Esophagus muscularis mucosa (tissue), 4 donors: Measurements from ENCODE around the gene SSBP2. TPM values are rescaled to one million over a fixed set of nuclear protein-coding genes. Genes with fewer than 3 reads are reported as not detected.

Experiments
- DNase-seq: peaks from one replicate; pipeline ENCODE4 v3.0.0-alpha.2; 2017; ENCODE audit errors: extremely low spot score
- H3K27ac ChIP-seq, 4 donors: fragments of 200-600 bp; sonication (generic); replicated peaks in 1 of 4; 1 replicate in 3 of 4; 2 replicates in 1 of 4; pipeline ENCODE4 v1.5.1; 2016 to 2019; ENCODE audit warnings: mild to moderate bottlenecking in 1 of 4
- H3K27me3 ChIP-seq, 4 donors: fragments of 200-600 bp; sonication (generic); one replicate each; pipeline versions ENCODE4 v1.5.1 to v1.6.0; 2016 to 2019
- H3K36me3 ChIP-seq, 4 donors: fragments of 200-600 bp; sonication (generic); one replicate each; pipeline ENCODE4 v1.5.1; 2016 to 2019
- H3K4me1 ChIP-seq, 4 donors: fragments of 200-600 bp; sonication (generic); one replicate each; pipeline ENCODE4 v1.5.1; 2016 to 2019
- H3K4me3 ChIP-seq, 4 donors: fragments of 200-600 bp; sonication (generic); 1 replicate in 2 of 4; 2 replicates in 2 of 4; pipeline ENCODE4 v1.5.1; 2016 to 2019; ENCODE audit warnings: mild to moderate bottlenecking in 4 of 4, moderate library complexity in 1 of 4
- H3K9me3 ChIP-seq, 4 donors: fragments of 200-600 bp; sonication (generic); 1 replicate in 3 of 4; 2 replicates in 1 of 4; pipeline ENCODE4 v1.5.1; 2016 to 2019
- EP300 ChIP-seq: sonication (generic); formaldehyde crosslinking; IDR thresholded peaks from one replicate; pipeline ENCODE4 v1.6.1; 2017; ENCODE audit warnings: antibody characterized with exemption
- POLR2A ChIP-seq: fragments of 450-650 bp; IDR thresholded peaks from one replicate; pipeline ENCODE4 v1.6.1; 2017; ENCODE audit warnings: antibody characterized with exemption, moderate library complexity, mild to moderate bottlenecking, low read depth
- POLR2AphosphoS5 ChIP-seq, 2 donors: sonication (generic); formaldehyde crosslinking; IDR thresholded peaks; one replicate each; pipeline ENCODE4 v1.6.1; 2017; ENCODE audit warnings: antibody characterized with exemption in 2 of 2
- WGBS: methylation state at CpG from one replicate; pipeline ENCODE4 v1.1.5; 2018; 5-methylcytosine and 5-hydroxymethylcytosine counted together
- intact Hi-C: fragments of 100-400 bp; cut with DNase I; formaldehyde crosslinking; loops from one replicate; pipeline ENCODE4 v1.15.1; 2023
- total RNA-seq, 4 donors: library from RNA; depleted of rRNA; stranded (reverse); fragments of >200 nt; gene quantifications; one replicate each; pipeline versions ENCODE4 v1.1.0 to v1.2.1, GENCODE V29; 2016
- TF ChIP-seq, protein P1 (sequence below), 3 experiments: fragments of 200-600 bp in 2 of 3; fragments of 450-650 bp in 1 of 3; sonication (generic) in 2 of 3; IDR thresholded peaks; one replicate each; pipeline ENCODE4 v1.5.1; 2017 to 2019; ENCODE audit warnings: antibody characterized with exemption in 3 of 3, mild to moderate bottlenecking in 2 of 3, moderate library complexity in 1 of 3

The SSBP2 gene
- total RNA-seq, 4 donors from 2014 or later, result 62.9 to 97.2 (median 74.2) TPM

- Histone ChIP-seq H3K9me3 (no peaks in the 10 kb centered on the region), H3K4me3 (no peak overlapping the region), H3K4me1 (peaks cover 0 to under 1% (median under 1%) of the 10 kb centered on the region in 4 donors), H3K27ac (no peak overlapping the region), H3K36me3 (no peaks in the 10 kb centered on the region), H3K27me3 (peaks cover 0 to 43% (median 12%) of the 10 kb centered on the region in 4 donors)
- WGBS, result 90% methylated on average over 4 of the region's 4 CpGs
- TF ChIP-seq POLR2AphosphoS5 (IDR thresholded peaks at IDR 0.05), result no peak
- TF ChIP-seq, protein P1, sequence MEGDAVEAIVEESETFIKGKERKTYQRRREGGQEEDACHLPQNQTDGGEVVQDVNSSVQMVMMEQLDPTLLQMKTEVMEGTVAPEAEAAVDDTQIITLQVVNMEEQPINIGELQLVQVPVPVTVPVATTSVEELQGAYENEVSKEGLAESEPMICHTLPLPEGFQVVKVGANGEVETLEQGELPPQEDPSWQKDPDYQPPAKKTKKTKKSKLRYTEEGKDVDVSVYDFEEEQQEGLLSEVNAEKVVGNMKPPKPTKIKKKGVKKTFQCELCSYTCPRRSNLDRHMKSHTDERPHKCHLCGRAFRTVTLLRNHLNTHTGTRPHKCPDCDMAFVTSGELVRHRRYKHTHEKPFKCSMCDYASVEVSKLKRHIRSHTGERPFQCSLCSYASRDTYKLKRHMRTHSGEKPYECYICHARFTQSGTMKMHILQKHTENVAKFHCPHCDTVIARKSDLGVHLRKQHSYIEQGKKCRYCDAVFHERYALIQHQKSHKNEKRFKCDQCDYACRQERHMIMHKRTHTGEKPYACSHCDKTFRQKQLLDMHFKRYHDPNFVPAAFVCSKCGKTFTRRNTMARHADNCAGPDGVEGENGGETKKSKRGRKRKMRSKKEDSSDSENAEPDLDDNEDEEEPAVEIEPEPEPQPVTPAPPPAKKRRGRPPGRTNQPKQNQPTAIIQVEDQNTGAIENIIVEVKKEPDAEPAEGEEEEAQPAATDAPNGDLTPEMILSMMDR (IDR thresholded peaks at IDR 0.05), result no peak
- no peak for DNase-seq
- intact Hi-C loops, result no loop called here
Measured at GRCh38 chr5:81388169-81388568, 362.7 kb downstream of the SSBP2 start.

GRCh38 chr5:81383867-81384266, 367.0 kb downstream of the SSBP2 start:
- intact Hi-C loops, result no loop called here

DNA sequence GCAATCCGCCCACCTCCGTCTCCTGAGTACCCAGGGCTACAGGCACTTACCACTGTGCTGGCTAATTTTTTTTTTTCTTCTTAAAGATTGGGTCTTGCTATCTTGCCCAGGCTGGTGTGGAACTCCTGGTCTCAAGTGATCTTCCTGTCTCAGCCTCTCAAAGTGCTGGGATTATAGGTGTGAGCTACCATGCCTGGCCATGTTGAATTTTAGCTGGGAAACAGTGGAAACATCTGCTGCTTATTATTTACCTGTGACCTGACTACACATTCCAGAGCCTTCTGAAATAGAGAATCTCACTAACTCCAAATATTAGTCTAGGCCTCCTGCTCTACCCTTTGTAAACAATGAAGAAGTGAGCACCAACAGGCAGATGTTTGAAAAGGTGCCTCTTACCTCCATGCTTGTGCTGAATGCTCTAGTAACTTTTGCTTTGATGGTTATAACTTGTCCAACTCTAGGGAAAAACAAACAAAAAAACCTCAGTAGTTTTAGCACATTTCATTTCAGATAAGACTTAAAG, 379.5 kb downstream of the SSBP2 start:
- Histone ChIP-seq H3K27me3 (peaks cover 0 to 13% (median 0%) of the 10 kb centered on the region in 4 donors), H3K9me3 (no peaks in the 10 kb centered on the region), H3K27ac (no peak overlapping the region), H3K4me1 (no peaks in the 10 kb centered on the region), H3K4me3 (no peak overlapping the region), H3K36me3 (no peaks in the 10 kb centered on the region)
- 98% methylated on average over 2 of the region's 2 CpGs for WGBS
- TF ChIP-seq POLR2A (no peak), POLR2AphosphoS5 (IDR thresholded peaks at IDR 0.05) (no peak), EP300 (no peak)
- TF ChIP-seq, protein P1 (IDR thresholded peaks at IDR 0.05), result no peak
- intact Hi-C loops, result no loop called here
- DNase-seq, result no peak

More at GRCh38 chr5:81383867-81384266, 367.0 kb downstream of the SSBP2 start:
- no peak for TF ChIP-seq EP300
- DNase-seq, result no peak
- Histone ChIP-seq H3K4me1 (no peaks in the 10 kb centered on the region), H3K4me3 (no peak overlapping the region), H3K27ac (no peak overlapping the region), H3K9me3 (no peaks in the 10 kb centered on the region), H3K27me3 (no peaks in the 10 kb centered on the region), H3K36me3 (no peaks in the 10 kb centered on the region)
- WGBS, result 72% methylated on average over 2 of the region's 2 CpGs

GRCh38 chr5:81370912-81371311, 380.0 kb downstream of the SSBP2 start:
- TF ChIP-seq EP300, result no peak
- TF ChIP-seq POLR2A, result no peak
- no peak for TF ChIP-seq POLR2AphosphoS5 (IDR thresholded peaks at IDR 0.05)
- TF ChIP-seq, protein P1 (IDR thresholded peaks at IDR 0.05), result no peak
- DNase-seq, result no peak
- Histone ChIP-seq H3K27ac (no peak overlapping the region), H3K36me3 (no peaks in the 10 kb centered on the region), H3K4me3 (no peak overlapping the region), H3K9me3 (no peaks in the 10 kb centered on the region), H3K27me3 (peaks cover 0 to 13% (median 0%) of the 10 kb centered on the region in 4 donors), H3K4me1 (no peaks in the 10 kb centered on the region)
- intact Hi-C loops, result no loop called here

DNA sequence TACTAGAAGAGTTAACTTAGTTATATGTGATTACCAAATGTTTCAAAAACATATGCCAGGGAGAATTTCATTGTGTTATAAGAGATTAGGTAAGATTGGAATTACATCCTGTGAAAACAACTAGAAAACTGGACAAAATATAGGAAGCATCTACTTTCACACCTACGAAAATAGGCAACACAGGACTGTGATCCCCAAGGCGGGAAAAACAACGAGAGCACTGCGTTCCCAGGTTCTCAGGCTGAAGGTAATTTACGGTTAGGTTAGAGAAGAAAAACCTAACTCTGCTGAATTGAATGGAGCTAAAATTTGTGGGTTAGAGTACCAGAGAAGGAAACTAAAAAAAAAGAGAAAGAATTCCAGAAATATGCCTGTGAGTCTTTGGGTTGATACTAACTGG, 385.4 kb downstream of the SSBP2 start:
- no peaks in the 10 kb centered on the region for H3K9me3 ChIP-seq
- no peaks in the 10 kb centered on the region for H3K36me3 ChIP-seq
- DNase-seq, result no peak
- H3K4me1 ChIP-seq, result no peaks in the 10 kb centered on the region
- WGBS, result 96% methylated on average over 5 of the region's 5 CpGs
- TF ChIP-seq, protein P1 (IDR thresholded peaks at IDR 0.05), result no peak
- no peak for TF ChIP-seq POLR2A
- no peak for TF ChIP-seq POLR2AphosphoS5 (IDR thresholded peaks at IDR 0.05)
- no peak for TF ChIP-seq EP300
- no peak overlapping the region for H3K4me3 ChIP-seq
- no peak overlapping the region for H3K27ac ChIP-seq
- H3K27me3 ChIP-seq, result no peaks in the 10 kb centered on the region
- intact Hi-C loops, result no loop called here
